GM19324 (cell line): ENCODE measurements around the gene PSMC5.
"Not testable (repeated sequence)": the region's sequence is repeated elsewhere in the genome, so short reads cannot be mapped to it uniquely, and the experiment has no call there.

Source experiments
- ATAC-seq: cut with Tn5 transposase; IDR thresholded peaks from one replicate; pipeline ENCODE4 v1.9.1; 2021; ENCODE audit warnings: mild to moderate bottlenecking, moderate library complexity; ENCODE audit not compliant: unreplicated experiment, low FRiP score

Gene PSMC5

GRCh38 chr17:63866625-63867024 is 39.4 kb downstream of the PSMC5 start:
- not testable (repeated sequence) for ATAC-seq

GRCh38 chr17:63869491-63870291 is 42.5 kb downstream of the PSMC5 start:
- ATAC-seq: not testable (repeated sequence)

- not testable (repeated sequence) for ATAC-seq
Measured at GRCh38 chr17:63870292-63870665, 43.0 kb downstream of the PSMC5 start.

- not testable (repeated sequence) for ATAC-seq
Measured at GRCh38 chr17:63871646-63872365, 44.6 kb downstream of the PSMC5 start.

- not testable (repeated sequence) for ATAC-seq
Measured at GRCh38 chr17:63873577-63873976, 46.3 kb downstream of the PSMC5 start, which contains the start of gene CSH2. TSS of gene CSH2 (minus strand) at chr17:63873677. CDS start at chr17:63873614, 63 bp downstream.

GRCh38 chr17:63874061-63874626 is 46.9 kb downstream of the PSMC5 start:
- ATAC-seq: not testable (repeated sequence)

- ATAC-seq: not testable (repeated sequence)
Measured at GRCh38 chr17:63874693-63875092, 47.5 kb downstream of the PSMC5 start.

GRCh38 chr17:63878413-63878812 is 51.2 kb downstream of the PSMC5 start:
- not testable (repeated sequence) for ATAC-seq

- no peak for ATAC-seq
Measured at GRCh38 chr17:63880706-63881105, 53.5 kb downstream of the PSMC5 start.

- ATAC-seq: not testable (repeated sequence)
Measured at GRCh38 chr17:63881337-63881736, 54.1 kb downstream of the PSMC5 start.
